ENCODE results near the gene KRTAP10-7.

KRTAP10-7 gene

GRCh38 chr21:44647222-44647552 lies 46.8 kb downstream of the KRTAP10-7 start:
- H3K4me3 ChIP-seq (ENCODE audit: low read length) = no peak overlapping the region
- no peak for DNase-seq (ENCODE audit: low read depth, low spot score)

DNA sequence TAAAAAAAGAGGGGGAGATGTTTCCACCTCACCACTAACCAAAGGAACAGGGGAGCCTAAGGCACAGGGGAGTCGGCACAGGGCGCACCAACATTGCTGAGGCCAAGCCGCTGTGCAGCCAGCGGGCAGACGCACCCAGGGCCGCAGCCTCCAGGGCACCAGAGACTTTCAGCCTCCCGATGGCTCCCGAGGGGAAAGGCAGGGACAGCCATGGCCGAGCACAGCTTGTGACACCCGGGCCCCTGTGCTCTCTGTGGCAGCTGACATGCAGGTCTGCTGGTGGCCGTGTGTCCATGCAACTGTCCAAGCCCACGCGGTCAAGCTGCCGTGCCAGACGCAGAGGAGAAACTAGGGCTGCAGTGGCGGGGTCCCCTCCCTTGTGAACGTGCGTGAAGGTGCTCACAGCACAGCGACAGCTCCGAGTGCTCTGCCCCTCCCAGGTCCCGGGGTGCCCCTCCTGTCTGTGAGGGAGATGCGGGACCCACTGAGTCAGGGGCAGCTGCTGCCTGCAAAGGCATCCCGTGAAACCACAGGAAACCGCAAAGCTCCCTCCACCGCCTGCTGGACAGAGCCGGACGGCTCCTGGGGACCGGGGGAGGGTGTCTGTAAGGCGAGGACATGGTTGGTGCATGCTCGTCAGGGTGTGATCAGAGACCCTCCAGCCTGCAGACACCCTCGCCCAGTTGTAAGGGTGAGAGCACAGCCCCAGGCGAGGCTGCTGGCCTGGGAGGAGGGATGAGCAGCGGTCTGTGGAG lies 48.3 kb downstream of the KRTAP10-7 start:
- H3K4me3 ChIP-seq (ENCODE audit: low read length) = no peak overlapping the region
- no peak for DNase-seq (ENCODE audit: low read depth, low spot score)

DNA sequence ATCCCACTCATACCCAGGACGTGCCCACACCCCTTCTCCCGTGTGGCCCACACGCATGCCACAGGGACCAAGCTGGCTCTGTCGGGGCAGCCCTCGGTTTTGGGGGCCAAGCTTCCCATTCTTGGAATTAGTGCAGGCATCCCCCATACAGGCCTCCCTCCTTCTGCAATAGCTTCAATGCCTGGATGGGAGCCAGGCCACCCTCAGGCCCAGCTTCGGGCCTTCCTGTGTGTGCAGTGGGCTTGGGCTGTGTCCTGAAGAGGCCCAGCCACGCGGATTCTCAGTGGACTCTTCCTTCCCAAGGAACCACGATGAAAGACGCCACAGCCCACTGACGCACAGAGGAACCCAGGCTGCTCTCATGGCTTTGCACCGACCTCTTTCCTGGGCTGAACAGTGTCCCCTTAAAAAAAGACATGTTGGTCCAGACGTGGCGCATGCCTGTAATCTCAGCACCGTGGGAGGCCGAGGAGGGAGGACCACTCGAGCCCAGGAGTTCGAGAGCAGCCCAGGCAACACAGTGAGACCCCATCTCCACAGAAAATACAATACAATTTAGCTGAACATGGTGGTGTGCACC lies 49.2 kb downstream of the KRTAP10-7 start:
- DNase-seq (ENCODE audit: low read depth, low spot score) = no peak
- no peak overlapping the region for H3K4me3 ChIP-seq (ENCODE audit: low read length)

DNA sequence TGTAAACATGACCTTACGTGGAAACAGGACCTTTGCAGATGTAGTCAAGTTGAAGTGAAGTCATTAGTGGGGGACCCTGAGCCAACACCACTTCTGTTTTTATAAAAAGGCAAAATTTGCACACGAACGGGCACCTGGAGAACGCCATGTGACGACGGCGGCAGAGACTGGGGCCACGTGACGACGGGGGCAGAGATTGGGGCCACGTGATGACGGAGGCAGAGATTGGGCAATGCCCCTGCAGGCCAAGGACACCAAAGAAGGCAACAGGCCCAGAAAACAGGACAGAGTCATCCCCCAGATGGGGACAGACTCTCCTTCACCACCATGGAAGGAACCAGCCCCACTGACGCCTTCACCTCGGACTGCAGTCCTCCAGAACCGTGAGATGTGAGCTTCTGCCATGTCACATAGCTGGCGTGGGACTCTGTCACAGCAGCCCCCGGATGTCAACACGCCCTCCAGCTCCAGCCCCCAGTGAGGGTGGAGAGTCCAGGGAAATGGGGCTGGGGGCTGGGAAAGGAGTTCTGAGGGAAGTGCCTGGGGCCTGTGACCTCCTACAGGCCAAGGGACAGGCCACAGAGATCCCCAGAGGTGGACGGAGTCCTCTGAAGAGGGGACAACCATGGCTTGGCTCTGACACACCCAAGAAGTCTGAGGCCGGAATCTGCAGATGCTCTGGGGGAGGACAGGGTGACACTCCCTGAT lies 50.0 kb downstream of the KRTAP10-7 start:
- no peak for DNase-seq (ENCODE audit: low read depth, low spot score)
- H3K4me3 ChIP-seq (ENCODE audit: low read length) = no peak overlapping the region

- H3K4me3 ChIP-seq (ENCODE audit: low read length) = no peak overlapping the region
- no peak for DNase-seq (ENCODE audit: low read depth, low spot score)
Observed at GRCh38 chr21:44650973-44651675, 50.7 kb downstream of the KRTAP10-7 start.

All from Jurkat, Clone E6-1 (cell line).